NCI-H2029 treated with DMSO at 0.1 percent for 48 hours (cell line): ENCODE data around the gene JAZF1.

Source experiments
- DNase-seq: peaks from one replicate; lab custom pipeline; 2025; lab: John Stamatoyannopoulos, UW

Gene JAZF1

DNA sequence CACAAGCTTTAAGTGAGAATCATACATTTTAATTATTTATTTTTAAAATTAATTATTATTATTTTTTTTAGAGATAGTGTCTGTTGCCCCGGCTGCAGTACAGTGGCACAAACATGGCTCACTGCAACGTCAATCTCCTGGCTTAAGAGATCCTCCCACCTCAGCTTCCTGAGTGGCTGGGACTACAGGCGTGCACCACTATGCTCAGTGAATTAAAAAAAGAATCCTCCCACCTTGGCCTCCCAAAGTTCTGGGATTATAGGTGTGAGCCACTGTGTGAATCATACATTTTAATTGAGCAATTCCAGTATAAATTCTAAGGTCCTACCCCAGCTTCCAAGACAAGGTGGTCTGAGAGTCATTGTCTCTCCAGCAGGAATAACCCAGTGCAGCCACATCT, 172.4 kb downstream of the JAZF1 start:
- no peak for DNase-seq

DNA sequence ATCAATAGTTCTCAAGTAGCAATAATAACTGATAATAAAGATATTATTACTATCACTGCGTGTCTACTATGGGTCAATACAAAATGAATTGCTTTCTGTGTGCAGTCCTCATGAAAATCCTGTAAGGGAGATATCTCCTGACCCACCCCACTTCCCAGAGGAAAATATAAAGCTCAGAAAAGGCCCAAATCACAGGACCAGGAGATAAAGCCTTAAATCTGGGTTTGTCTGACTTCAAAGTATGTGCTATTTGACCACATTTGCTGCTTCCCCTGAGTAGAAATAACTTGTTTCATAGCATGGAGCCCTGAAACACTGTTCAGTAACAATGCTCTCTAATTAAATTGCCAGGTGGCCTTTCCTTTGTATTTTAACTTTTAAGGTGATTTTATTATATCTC, 174.1 kb downstream of the JAZF1 start:
- DNase-seq: no peak

DNA sequence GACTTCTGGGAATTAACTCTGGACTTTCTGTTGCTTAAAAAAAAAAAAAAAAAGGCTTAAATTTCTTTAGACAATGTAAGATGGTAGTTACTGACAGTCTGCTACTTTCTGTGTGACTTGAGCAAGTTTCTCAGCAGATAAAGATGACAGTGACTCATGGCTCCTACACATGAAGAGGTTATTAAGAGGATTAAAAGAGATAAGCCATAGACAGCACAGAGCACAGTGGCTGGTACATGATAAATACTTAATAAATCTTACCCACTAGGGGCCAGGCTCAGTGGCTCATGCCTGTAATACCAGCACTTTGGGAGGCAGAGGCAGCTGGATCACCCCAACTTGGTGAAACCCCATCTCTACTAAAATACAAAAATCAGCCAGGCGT, 174.8 kb downstream of the JAZF1 start:
- DNase-seq: no peak

DNA sequence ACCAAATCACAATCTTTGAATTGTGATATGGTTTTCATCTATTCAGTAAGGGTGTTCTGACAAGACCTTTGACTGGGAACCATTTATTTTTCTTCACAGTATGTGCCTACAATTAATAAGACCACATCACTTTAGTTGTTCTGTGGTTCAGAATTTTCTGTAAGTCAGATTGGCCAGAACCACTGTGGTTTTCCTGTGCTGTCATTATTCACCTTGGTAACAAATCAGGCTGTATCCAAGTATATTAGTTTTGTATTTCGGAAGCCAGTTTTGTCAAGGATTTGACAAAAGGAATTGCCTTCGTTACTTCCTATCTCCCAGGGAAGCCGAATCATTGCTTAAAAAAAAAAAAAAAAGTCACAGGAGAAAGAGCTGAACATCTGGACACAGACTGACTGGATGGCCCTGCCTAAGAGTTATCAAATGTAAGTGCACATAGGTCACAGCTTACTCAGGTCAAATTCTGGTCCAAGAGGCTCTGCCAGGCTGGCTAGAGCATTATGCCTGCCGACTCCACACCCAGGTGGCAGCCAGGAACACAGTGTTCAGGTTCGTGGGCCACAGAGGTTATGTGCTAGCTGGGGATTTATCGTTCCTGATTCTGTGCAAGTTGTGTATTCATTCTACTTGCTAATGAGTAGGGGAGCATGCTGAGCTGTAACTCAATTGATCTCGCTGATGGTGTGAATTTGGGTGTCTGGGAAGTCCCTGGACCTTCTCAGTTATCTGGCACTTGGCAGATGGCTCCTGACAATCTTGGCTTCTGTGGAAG, 175.3 kb downstream of the JAZF1 start:
- DNase-seq: no peak

DNA sequence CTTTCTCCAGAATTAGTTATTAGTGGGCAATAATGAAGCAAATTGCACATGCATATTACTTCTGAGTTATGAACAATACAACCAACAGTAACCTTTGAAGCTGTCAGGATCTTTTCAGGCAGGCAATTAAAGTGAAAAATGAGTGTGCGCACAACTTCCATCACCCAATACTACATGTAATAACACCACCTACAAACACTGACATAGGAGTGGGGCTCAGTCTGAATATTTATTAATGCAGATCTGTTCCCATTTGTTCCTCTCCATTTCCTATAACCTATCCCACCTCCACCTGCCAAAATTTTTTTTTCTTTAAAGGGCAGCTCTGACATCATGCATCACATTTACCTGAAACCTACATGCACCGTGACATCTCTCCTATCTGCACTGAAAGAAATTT, 177.2 kb downstream of the JAZF1 start:
- DNase-seq: no peak

DNA sequence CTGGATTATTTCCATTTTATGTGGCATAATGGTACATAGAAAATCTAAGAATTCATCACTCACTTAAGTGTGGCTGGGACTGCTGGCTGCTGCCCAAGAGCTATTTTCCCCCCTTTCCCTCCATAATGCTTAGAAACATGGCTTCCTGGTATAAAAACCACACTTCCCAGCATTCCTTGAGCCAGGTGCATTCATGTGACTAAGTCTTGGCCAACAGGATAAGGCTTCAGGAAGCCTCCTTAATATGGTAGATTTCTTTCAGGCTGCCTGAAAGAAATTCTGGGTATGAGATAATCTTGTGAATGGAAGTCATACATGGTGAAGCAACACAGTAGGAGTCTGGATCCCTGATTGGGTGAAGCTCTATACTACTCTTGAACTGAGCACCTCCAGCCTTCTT, 178.0 kb downstream of the JAZF1 start:
- DNase-seq: no peak

DNA sequence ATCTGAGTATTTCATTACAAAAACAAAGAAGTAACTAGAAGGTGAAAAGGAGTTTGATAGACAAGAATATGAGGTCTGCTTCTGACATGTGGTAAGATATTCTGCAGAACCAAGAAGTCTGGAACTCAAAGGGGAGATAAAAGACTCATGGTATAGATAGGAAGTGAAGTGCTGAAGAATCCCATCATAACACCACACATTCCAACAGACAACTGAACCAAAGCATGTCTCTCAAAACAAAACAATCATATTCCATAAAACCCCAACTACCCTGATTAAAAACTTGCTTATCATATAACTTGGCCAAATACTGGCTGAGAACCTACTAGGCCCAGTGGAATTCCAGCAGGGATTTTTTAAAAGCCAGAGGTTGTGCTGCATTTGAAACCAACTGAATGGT, 178.7 kb downstream of the JAZF1 start:
- DNase-seq: no peak

DNA sequence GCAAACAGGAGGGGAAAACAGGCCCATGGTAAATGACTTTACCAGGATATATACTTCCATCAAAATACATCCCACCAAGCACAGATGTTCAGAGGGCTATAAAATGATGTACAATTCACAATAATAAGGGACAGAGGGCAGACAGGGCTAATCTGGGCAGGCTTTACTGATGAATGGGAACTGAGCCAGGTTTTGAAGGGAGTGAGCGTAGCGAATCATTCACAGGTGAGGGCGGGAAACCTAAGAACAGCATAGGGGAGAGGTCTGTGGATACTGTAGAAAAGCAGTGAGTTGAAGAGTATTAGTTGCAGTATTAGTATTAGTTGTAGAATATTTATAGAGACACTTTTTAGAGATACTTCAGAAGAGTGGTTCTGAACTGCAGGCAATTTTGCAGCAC, 180.8 kb downstream of the JAZF1 start:
- DNase-seq: no peak

DNA sequence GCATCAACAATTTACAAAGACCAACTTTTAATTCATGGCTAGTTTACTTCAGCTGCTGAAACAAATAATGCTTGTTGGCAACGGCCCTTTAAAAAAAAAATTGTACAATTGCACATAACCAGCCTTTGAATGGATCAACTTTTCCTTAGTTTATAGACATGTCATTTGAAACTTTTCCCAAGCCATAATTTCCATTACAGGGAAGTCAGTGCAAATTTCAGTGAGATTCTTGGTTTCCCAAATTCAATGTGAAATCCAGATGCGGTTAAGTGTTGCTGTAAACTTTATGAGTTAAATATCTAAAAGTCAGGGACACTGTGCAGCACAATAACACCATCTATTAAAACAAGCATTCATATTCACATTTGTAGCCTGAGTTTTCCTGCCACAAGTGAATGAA, 182.2 kb downstream of the JAZF1 start:
- no peak for DNase-seq

DNA sequence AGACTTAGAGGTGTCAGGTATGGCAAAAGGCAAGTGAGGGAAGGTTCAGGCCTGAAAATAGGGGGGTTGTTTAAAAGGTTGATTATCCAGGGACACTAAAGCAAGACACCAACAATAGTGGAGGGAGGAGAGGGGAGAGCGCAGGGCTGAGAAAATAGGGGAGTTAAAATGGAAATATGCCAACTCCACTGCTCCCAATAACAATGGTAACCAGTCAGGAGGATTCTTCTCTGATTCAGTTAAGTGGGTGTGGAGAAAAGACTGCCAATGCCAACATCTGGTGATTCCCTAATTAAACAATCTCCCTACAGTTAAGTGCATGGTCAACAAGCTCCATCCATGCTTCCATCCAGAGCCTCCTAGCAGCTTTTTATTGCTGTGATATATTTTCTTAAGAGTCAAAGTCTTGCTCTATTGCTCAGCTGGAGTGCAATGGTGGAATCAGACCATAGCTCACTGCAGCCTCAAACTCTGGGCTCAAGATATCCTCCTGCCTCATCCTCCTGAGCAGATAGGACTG, 183.3 kb downstream of the JAZF1 start:
- DNase-seq: peak; percentile 92

DNA sequence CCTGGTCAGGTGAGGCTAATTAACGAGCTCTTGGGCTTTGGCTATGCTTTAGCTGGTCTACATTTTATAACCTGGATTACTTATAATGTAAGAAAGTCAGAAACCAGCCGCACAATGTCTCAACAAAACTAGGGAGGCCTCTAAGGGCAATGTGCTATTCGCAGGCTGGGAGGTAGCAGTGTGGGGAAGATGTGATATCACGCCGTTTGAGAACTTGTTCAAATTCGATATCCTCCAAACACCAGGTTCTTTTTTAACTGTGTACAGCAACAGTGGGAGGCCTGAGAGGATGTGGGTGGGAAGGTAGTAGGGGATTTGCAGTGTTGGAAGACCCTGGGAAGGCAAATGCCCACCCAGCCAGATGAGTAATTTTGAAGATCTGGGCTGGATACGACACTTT, 184.5 kb downstream of the JAZF1 start:
- no peak for DNase-seq

DNA sequence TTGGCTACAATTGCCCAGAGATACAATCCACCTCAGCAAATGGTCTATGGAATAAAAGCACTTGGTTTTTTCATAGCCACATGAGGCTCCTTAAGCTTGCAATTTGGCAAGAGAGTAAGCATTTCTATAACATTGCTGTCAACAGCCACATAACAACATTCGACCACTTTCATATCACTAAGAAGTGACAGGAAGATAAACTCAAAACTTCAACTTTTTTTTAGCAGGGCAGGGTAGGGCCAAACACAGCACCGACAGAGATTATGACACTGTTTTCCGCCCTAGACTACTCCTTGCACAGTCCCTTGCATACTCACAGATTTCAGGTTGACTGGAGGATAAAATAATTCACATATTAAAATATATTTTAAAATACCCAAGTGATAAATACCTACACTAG, 185.4 kb downstream of the JAZF1 start:
- no peak for DNase-seq

DNA sequence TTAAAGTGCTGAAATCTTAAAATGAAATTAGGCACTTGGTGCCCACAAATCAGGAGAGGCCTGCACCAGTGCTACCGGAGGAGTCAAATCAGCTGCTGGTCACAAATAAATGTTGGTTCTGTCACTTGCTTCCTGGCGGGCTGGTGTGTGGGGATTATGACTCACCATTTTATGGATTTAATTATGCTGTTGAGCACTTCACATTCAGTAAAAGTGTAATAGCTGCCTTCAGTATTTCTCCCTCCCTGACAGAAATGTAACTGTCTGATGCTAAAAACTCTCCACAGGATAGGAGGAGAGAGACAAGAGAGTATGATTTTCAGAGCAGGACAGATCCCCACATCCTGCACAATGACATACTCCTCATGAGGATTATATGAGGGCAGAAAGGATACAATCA, 186.0 kb downstream of the JAZF1 start:
- DNase-seq: peak; percentile 36

DNA sequence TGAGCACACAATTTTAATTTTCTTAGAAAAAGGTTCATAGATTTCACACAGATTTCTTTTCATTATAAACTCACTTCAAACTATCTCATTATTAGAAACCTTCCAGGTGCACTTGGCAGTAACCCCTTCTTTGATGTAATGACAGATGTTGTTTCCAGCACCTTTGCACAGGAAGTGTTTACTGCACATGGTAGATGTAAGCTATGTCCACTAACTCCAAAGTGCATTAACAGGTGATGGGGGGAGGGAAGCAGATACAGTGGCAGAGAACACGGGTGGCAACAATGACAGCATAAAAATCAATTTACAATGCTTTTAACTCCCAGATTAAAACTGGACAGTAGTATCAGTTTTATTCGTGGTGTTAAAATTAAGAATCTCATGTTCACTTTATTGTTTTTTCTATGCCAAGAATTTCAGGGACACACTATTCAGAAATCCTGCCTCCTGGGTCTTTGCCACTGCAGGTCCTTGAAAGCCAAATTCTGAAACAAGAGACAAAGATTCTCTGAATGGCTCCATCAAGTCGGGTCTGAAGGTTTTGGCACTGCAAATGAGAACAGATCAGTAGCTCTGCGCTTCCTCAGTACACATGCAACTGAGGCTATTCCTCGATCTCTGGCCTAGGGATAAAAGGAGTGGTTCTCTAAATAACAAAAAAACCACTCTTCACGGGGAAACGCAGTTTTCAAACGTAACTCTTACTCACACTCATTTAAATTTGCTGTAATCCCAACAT, 187.7 kb downstream of the JAZF1 start:
- no peak for DNase-seq

DNA sequence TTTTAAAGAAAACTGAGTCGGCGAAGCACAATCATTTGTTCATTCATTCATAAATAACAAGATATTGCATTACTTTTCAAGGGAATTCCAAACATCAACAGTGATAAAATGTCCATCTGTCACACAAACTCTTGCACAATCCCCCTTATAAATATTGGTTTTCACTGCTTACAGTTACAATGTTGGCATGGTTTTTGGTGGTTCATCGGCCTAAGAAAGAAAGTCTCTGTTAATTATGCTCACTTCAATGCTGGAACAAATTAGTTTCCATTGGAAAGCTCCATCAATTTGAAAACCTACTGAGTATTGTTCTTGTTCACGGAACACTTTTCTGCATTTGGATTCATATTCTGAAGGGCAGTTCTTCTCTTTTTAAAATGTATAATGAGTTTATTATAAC, 188.5 kb downstream of the JAZF1 start:
- DNase-seq: no peak

DNA sequence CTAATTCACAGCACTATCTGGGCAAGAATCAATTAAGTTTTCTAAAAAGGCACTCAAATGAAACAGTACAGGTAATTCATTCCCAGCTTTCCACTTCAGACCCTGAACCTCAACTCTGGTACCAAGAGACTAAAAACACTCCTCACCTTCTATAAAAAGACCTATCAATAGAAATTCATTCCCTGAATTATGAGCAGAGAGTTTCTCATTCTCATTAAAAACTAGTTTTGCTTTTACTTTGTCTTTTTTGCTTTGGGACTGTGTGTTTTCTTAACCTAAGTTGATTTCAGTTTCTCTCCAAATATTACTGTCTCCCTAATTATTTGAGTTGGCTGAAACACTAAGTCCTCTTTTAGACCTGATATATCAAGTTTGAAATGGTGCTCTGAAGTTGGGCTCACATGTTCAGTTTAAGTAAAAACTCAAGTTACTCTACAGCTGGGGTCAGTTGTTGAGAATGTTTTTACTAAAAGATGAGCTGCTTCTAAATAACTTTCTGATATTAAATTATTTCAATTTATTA, 189.5 kb downstream of the JAZF1 start:
- no peak for DNase-seq

DNA sequence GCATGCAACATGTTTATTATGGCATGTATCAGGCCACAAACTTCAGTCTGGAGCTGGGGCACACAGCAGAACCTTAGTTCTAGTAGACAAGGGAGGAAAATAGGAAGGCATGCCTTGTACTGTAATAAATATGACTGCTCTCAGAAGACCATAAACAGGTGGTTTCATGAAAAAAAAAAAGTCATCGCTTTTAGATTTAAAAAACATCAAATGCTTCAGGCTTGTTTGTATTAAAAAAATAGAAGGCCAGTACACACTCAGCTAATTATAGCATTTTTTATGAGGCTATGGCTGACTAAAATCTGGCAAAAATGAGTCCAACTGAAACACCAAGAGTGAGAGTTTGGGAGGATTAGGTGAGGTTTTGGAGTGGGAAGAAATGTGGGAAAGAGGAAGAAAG, 204.1 kb downstream of the JAZF1 start:
- DNase-seq: no peak

DNA sequence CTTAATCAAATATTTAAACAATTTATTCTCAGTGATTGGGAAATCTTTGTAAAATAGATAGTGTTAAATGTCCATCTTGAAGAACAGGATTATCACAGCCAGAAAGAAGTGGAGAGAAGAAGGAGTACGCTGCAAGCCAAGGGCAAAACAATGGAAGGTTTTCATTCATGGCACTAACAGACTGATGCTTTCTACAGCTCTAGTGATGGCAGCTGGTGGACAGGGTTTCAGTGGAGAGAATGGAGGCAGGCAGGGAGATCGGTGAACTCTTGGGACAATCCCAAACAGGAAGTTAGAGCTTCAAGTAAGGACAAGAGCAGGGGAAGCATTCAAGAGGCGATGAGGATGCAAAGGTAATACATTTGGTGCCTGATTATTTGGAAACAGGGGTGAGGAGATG, 207.0 kb downstream of the JAZF1 start:
- no peak for DNase-seq

DNA sequence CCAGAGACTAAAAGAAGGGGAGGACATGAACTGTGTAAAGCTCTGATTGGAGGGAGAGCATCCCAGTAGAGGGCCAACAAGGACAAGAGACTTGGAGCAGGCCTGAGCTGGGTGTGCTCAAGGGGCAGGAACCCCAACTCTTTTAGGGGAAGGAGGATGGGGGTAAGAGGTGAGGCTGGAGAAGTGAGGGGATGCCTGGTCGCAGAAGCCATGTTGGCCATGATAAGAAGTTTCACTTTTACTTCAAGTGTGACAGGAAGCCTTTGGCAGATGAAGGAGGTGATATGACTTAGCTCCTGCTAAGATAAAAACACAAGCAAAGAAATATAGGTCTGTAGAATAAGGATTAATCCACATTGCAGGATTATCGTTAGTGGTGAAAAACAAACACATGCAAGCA, 208.3 kb downstream of the JAZF1 start:
- DNase-seq: no peak

DNA sequence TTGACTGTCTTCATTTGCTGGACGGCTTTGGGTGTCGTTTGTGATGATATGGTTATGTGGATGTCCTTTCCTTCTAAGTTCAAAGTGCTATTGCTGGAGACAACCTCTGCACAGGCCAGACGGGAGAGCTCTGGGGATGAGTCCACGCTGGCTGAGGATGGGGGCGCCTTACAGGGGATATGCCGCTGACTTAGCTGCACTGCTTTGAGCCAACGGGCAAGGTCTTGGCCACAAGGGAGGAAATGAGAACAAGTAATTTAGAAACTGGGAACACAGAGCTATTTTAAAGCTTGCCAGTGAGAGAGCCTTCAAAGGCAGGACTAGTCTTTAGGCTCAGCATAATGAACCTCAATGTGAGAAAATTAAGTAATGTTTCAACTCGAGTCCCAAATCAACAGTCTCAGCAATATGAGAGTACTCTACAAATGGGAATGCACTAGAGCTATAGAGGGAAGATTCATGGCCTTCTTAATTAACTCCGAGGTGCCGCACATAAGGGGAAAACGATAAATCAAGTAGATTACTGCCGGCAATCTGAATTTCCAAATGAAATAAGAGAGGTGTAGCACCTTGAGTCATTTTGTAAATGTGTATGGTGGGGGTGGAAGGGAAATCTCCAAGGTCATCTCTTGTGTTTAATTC, 209.3 kb downstream of the JAZF1 start:
- DNase-seq: no peak

DNA sequence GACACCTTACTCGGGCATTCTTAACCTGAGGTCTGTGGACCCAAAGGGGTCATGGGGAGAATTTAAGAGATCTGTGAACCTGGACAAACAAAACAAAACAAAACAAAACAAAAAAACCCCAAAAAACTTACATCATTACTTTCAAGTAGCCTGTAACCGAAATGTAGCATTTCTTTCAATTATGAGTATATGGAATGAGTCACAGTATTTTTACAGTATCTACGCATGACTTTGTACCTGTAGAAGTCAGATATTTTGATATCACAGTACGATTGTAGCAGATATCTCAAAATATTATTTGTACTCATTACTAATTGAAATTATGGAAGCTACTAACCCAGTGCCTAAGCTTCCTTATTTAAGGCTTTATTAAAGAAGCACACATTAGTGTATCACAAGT, 210.2 kb downstream of the JAZF1 start:
- no peak for DNase-seq

DNA sequence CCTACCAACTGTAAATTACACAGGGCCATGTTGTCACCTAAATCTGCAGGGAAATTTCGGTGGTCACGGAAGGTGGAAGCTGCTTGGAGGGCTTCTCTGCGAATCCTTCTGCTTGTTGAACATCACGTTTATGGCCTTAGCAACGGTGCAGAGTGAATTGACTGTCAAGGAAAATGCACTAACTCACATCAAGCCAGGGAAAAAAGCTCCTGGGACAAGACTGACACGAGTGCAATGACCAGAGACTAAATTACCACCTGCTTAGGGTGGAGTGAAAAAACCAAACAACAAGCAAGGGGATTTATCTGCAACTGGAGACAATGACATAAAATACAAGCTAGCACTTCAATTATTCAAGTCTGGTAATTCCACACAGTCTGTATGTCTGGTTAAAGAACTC, 211.2 kb downstream of the JAZF1 start:
- no peak for DNase-seq

DNA sequence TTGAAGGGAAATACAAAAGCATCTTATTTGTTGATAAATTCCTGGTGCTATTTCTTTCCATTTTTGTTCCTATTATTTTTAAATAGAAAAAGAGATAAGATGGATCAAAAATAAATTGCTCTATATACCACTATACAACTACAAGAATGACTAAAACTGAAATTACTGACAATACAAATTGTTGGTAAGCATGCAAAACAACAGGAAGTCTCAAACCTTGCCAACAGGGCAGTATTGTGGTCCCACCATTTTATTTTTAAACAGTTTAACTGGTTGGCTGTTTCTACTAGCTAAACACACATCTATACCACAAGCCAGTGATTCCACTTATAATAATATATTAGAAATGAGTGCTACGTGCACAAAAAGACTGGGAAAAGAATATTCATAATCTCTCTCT, 213.0 kb downstream of the JAZF1 start:
- DNase-seq: no peak
